Hepatocyte (in vitro differentiated cells): ENCODE results near the gene C19orf44.

Experiments used
- EZH2 ChIP-seq: fragments of 200-600 bp; sonication (generic); IDR thresholded peaks from 2 replicates; pipeline ENCODE4 v1.6.1; 2016; ENCODE audit warnings: antibody characterized with exemption, mild to moderate bottlenecking, borderline replicate concordance
- TF ChIP-seq, protein P1 (sequence below): fragments of 200-600 bp; sonication (generic); IDR thresholded peaks from 2 replicates; pipeline ENCODE4 v1.5.1; 2016; ENCODE audit warnings: antibody characterized with exemption, mild to moderate bottlenecking; ENCODE audit not compliant: poor library complexity

DNA sequence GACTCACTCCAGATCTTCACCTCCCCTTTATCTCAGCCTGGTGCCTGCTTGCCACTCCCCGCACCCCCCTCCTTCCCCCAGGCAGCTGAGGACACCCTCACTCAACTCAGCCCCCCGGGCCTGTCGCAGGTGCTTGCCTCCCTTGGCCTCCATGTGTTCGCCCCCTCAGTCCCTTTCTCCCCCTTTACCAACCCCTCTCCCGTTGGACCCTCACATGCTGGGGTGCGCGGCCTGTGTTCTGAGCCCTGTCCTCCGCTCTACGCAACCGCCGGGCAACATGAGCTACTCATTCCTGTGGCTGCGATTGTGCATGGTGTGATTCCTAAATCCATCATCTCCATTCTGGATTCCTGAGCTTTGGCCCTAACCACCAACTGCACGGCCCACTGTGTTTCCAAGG lies 40.9 kb downstream of the C19orf44 start:
- TF ChIP-seq, protein P1, sequence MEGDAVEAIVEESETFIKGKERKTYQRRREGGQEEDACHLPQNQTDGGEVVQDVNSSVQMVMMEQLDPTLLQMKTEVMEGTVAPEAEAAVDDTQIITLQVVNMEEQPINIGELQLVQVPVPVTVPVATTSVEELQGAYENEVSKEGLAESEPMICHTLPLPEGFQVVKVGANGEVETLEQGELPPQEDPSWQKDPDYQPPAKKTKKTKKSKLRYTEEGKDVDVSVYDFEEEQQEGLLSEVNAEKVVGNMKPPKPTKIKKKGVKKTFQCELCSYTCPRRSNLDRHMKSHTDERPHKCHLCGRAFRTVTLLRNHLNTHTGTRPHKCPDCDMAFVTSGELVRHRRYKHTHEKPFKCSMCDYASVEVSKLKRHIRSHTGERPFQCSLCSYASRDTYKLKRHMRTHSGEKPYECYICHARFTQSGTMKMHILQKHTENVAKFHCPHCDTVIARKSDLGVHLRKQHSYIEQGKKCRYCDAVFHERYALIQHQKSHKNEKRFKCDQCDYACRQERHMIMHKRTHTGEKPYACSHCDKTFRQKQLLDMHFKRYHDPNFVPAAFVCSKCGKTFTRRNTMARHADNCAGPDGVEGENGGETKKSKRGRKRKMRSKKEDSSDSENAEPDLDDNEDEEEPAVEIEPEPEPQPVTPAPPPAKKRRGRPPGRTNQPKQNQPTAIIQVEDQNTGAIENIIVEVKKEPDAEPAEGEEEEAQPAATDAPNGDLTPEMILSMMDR = no peak
- TF ChIP-seq EZH2 = no peak
